GM18867 (cell line): ENCODE data around the gene GNRHR.
A peak's percentile ranks its signal among the peaks of the same experiment; 100 is the strongest.

Experiments
- ATAC-seq: cut with Tn5 transposase; IDR thresholded peaks from one replicate; pipeline ENCODE4 v1.9.1; 2021; ENCODE audit warnings: mild to moderate bottlenecking, moderate library complexity; ENCODE audit not compliant: unreplicated experiment

Gene GNRHR

DNA sequence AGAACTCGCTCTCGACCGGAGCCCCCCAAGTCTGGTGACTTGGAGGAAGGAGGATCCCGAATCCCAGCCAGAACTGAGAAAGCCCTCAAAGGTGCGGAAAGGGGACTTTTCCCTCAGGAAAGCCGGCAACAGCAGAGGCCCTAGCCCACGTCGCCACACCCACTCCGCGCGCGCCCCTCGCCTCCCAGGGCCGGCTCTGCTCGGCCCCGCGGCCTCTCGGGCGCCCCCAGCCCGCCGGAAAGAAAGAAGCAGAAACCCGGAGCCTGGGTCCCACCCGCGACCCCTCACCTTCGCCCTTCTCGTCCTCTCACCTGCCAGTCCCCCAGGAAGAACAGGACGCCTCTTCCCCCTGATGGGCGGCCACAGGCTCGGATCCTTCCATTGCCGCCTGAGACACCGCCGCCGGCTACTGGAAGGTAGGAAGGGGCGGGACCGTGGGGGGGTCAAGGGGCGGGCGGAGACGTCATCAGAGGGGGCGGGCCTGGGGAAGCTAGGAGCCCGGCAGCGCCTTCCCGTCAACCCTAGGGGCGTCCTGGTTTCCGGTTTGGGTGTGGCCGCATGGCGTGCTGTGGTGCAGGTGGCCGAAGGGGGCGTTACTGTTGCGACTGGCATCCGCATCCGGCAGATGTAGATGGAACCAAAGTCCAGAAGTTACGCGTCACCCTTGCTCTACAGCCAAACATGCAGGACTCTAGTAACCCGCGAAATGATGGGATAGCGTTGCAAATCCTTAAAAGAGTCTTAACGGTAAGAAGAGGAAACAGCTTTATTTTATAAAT, 53.3 kb downstream of the GNRHR start, which contains the start of gene UBA6:
TSS of gene UBA6 (minus strand) at position 418 of the 779 bp plus-strand sequence. CDS start at position 382, 36 bp downstream.
- peak; percentile 98 for ATAC-seq

GRCh38 chr4:67700116-67700737, 54.0 kb downstream of the GNRHR start:
- ATAC-seq: peak; percentile 32

DNA sequence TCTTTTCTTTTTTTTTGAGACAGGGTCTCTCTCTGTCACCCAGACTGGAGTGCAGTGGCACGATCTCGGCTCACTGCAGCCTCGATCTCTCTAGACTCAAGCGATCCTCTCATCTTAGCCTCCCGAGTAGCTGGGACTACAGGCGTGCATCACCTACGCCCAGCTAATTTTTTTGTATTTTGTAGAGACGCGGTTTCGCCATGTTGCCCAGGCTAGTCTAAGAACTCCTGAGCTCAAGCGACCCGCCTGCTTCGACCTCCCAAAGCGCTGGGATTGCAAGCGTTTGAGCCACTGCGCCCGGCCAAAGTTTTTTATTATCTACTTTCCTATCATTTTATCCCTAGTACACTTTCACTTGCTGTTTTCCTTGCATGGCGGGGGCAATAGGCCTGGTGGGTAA, 54.6 kb downstream of the GNRHR start:
- ATAC-seq: no peak

GRCh38 chr4:67697860-67698687, 56.1 kb downstream of the GNRHR start:
- no peak for ATAC-seq

- no peak for ATAC-seq
Observed at GRCh38 chr4:67696061-67696460, 58.1 kb downstream of the GNRHR start.

DNA sequence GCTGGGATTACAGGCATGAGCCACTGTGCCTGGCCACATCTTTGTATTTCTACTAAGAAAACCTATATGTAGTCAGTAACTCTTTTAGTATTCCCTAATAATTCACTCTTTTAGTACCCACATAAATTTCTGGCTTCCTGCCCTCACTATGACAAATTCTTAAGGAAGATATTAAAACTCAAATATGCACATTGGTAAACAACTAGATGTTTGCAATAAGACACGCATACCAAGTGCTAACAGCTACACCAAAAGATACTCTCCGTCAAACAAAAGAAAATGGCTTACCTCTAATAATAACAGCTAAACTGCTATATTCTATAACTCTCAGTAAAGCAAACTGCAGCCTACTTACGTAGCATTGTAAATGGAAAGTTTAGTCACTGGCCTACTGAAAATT, 59.5 kb downstream of the GNRHR start:
- ATAC-seq: no peak

DNA sequence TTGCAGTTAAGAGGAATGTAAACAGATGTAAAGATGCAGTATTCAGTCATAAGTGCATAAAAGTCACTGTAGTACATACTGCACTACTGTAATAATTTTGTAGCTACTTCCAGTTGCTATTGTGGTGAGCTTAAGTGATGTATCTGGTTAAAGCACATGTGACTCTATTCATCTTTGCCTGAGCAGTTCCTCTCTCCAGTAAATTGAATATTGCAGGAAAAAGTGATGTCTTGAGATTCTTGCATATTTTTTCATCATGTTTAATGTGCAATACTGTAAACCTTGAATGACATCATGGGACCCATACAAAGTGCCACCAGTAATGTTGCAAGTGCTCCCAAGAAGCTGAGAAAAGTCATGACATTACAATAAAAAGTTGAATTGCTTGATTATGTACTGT, 62.9 kb downstream of the GNRHR start:
- no peak for ATAC-seq
